GM12801 (cell line): Measurements from ENCODE around the gene ERG.

Source experiments
- TF ChIP-seq, protein P1 (sequence below): IDR thresholded peaks from one replicate; pipeline ENCODE4 v1.5.1; 2011; ENCODE audit warnings: control low read depth; ENCODE audit not compliant: insufficient read length; ENCODE audit errors: extremely low read depth

The ERG gene

DNA sequence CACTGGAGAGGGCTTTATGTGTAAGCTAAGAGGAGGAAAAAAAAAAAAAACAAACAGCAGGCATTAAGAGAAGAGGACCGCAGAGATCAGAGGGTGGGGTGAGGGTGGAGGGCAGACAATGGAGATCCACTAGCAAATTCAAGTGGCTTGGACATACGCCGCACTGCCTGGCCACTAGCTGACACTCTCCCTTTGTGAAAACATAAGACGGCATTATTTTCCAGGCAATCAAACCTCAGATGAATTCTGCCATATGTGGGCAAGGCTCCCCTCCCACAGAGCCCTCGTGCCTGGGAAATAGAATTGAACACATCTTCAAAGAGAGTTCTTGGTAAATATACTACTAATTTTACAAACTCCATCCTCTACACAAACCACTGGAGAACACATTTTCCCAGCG, 53.6 kb downstream of the ERG start:
- TF ChIP-seq, protein P1, sequence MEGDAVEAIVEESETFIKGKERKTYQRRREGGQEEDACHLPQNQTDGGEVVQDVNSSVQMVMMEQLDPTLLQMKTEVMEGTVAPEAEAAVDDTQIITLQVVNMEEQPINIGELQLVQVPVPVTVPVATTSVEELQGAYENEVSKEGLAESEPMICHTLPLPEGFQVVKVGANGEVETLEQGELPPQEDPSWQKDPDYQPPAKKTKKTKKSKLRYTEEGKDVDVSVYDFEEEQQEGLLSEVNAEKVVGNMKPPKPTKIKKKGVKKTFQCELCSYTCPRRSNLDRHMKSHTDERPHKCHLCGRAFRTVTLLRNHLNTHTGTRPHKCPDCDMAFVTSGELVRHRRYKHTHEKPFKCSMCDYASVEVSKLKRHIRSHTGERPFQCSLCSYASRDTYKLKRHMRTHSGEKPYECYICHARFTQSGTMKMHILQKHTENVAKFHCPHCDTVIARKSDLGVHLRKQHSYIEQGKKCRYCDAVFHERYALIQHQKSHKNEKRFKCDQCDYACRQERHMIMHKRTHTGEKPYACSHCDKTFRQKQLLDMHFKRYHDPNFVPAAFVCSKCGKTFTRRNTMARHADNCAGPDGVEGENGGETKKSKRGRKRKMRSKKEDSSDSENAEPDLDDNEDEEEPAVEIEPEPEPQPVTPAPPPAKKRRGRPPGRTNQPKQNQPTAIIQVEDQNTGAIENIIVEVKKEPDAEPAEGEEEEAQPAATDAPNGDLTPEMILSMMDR = no peak

DNA sequence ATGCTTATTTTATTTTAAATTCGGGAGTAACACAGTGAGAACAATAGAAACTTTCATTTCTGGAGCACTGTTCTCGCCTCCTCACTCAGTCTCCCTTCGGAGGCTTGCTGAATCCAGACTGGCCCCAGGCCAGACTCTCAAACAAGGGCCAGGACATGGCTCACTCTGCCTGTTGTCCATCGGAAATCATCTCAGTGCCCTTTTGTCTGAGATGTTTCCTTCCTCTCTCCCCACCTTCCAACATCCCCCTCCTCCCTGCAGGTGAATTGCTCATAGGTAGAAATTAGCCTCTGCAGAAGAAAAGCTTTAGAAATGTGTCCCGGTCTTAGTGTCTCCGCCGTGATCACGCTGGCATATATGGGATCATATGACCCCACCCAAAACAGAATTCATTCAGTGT, 55.2 kb downstream of the ERG start:
- TF ChIP-seq, protein P1 = no peak

DNA sequence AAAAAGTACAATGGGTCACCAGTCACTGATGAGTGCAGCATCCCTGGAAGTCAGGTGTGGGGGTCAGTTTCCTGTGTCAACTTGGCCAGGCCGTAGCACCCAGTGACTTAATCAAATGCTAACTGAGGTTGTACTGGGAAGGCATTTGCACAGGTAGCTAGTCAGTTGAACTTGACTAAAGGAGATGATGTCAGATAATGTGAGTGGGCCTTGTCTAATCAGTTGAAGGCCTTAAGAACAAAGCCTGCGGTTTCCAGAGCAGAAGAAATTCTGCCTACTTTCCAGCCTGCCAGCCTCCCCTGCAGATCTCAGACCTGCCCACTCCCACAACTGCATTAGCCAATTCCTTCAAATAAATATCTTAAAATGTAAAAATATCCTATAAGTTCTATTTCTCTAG, 57.1 kb downstream of the ERG start:
- TF ChIP-seq, protein P1 = no peak

DNA sequence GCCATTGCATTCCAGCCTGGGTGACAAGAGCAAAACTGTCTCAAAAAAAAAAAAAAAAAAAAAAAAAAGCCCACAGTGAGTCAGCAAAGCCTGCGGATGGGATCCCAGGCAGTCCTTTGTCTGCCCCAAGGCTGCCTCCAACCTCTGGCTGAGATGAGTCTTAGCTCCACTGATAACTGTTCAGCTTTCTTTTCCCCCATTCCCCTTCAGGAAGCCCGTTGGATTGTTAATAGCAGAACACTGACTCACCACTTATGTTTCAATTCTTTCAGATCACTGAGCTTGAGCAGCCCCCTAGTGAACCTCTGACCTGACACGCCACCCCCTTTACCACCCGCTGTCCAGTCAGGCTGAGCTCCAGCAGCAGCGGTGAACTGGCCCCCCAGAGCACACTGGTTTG, 57.5 kb downstream of the ERG start:
- TF ChIP-seq, protein P1 = no peak

DNA sequence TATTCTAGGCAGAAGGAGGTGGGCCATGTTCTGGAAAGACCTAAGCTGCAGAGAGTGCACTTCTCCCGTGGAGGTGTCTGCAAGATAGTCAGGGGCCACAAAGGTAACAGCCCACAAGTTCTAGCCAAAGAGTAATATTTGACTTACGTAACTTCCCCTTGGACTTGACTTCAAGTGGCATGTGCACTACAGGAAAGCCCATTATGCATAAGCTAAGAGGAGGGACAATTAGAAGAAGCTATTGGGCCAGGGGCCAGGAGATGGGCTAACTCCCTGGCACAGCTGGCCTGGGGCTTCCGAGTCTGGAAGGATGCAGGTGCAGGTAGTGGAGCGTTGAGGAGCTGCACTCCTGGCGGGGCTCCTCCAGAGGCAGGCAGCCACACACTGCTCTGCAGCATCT, 58.3 kb downstream of the ERG start:
- TF ChIP-seq, protein P1 = no peak

DNA sequence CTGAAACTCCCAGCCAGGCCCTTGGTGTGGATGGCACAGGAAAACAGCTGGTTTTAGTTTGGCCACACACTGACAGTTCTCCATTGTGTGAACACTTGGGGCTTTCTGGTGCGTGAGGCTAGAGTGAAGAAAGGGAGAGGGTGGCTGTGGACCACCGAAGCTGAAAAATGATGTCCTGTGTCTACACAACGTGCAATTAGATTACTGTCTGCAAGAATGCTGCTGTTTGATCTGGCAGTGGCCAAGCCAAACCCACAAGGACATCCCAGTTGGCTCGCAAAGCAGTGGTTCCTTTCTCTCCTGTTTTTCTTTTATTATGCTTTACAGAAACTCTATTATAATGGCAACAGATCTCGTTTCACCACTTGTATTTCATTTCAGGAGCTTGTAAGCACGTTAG, 58.9 kb downstream of the ERG start:
- TF ChIP-seq, protein P1 = no peak

DNA sequence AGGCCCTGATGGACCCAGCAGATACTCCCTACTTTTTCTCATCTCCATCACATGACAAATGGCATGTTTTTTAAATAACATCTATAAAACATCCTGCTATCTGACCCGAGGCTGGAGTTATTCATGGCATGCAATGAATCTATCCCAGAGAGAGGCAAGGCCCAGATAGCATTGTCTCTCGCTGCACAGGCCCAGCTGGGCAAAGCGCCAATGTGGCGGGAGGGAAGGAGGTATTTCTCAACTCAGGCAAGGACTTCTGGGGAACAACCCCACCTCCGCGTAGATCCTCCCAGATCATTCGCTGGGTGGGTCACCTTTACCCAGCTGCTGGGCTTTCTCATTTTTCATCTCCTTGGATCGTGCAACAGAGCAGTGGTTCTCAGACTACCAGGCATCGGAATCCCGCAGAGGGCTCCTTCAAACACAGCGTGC, 59.8 kb downstream of the ERG start:
- TF ChIP-seq, protein P1 = no peak

DNA sequence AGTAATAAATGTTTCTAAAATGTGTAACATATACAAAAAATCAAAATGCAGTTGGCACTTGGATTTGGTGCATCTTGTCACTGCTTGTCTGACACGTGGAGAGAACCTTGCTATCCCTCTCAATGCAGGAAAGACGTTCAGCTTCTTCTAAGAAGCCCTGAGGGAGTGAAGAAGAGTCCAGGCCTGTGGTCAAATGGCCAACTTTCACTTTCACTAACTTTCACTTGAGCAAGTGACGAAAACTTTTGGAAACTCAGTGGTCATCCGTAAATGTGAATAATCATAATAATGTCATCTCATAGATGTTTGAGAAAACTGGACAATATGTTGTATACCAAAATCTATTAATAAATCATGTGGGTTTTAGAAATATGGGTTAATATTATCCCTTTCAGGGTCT, 61.9 kb downstream of the ERG start:
- TF ChIP-seq, protein P1 = no peak
